Measurements from ENCODE around the gene ZFHX3. TPM values are rescaled to one million over a fixed set of nuclear protein-coding genes. Genes with fewer than 3 reads are reported as not detected.

The ZFHX3 gene
- total and polyA plus RNA-seq, 4 donors, result 1.5 to 5.9 (median 3.0) TPM

GRCh38 chr16:72991211-72991610 is 56.7 kb downstream of the ZFHX3 start:
- Histone ChIP-seq H3K27me3 (ENCODE audit: control insufficient read depth in 4 of 4, insufficient read depth in 4 of 4, low read length in 3 of 4) (no peaks in the 10 kb centered on the region), H3K4me3 (ENCODE audit: low read depth in 1 of 3, low read length in 3 of 3) (no peak overlapping the region), H3K27ac (ENCODE audit: low read depth in 1 of 2, low read length in 2 of 2) (no peak overlapping the region), H3K4me1 (ENCODE audit: control insufficient read depth in 4 of 4, insufficient read depth in 4 of 4, low read length in 3 of 4) (peaks cover 8 to 42% (median 16%) of the 10 kb centered on the region in 4 donors), H3K9ac (ENCODE audit: low read depth in 1 of 2, low read length in 2 of 2) (no peak overlapping the region), H3K36me3 (ENCODE audit: control insufficient read depth in 4 of 4, insufficient read depth in 3 of 4, low read depth in 1 of 4, low read length in 3 of 4) (no peaks in the 10 kb centered on the region), H3K9me3 (ENCODE audit: control insufficient read depth in 4 of 4, low read length in 3 of 4) (no peaks in the 10 kb centered on the region)
- DNase-seq (ENCODE audit: low spot score), result no peak
- TF ChIP-seq RAD21 (IDR thresholded peaks at IDR 0.05) (no peak), SP1 (IDR thresholded peaks at IDR 0.05) (no peak), REST (IDR thresholded peaks at IDR 0.05) (no peak), EGR1 (IDR thresholded peaks at IDR 0.05; ENCODE audit: low read depth in 2 of 2) (no peak), ATF3 (IDR thresholded peaks at IDR 0.05) (no peak), YY1 (IDR thresholded peaks at IDR 0.05) (no peak), GABPA (IDR thresholded peaks at IDR 0.05 in 1 of 2, conservative IDR thresholded peaks at IDR 0.05 in 1 of 2) (no peak), HNF4G (IDR thresholded peaks at IDR 0.05) (no peak), JUND (IDR thresholded peaks at IDR 0.05) (no peak), HNF4A (conservative IDR thresholded peaks at IDR 0.05) (no peak), NR2F2 (IDR thresholded peaks at IDR 0.05) (no peak), RXRA (IDR thresholded peaks at IDR 0.05) (no peak)
- TF ChIP-seq, protein P1, sequence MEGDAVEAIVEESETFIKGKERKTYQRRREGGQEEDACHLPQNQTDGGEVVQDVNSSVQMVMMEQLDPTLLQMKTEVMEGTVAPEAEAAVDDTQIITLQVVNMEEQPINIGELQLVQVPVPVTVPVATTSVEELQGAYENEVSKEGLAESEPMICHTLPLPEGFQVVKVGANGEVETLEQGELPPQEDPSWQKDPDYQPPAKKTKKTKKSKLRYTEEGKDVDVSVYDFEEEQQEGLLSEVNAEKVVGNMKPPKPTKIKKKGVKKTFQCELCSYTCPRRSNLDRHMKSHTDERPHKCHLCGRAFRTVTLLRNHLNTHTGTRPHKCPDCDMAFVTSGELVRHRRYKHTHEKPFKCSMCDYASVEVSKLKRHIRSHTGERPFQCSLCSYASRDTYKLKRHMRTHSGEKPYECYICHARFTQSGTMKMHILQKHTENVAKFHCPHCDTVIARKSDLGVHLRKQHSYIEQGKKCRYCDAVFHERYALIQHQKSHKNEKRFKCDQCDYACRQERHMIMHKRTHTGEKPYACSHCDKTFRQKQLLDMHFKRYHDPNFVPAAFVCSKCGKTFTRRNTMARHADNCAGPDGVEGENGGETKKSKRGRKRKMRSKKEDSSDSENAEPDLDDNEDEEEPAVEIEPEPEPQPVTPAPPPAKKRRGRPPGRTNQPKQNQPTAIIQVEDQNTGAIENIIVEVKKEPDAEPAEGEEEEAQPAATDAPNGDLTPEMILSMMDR (IDR thresholded peaks at IDR 0.05; ENCODE audit: low read depth, low read length, missing input control), result no peak
- 94% methylated on average over 2 of the region's 2 CpGs for WGBS

DNA sequence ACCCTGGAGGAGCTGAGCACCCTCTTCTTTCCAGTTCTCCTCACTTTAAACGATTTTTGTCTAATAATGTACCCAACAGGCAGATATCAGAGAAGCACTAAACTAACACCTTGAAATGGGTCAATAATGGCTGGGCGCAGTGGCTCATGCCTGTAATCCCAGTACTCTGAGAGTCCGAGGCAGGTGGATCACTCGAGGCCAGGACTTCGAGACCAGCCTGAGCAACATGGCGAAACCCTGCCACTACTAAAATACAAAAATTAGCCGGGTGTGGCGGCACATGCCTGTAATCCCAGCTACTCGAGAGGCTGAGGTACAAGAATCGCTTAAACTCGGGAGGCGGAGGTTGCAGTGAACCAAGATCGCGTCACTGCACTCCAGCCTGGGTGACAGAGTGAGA is 57.4 kb downstream of the ZFHX3 start:
- Histone ChIP-seq H3K27me3 (ENCODE audit: control insufficient read depth in 4 of 4, insufficient read depth in 4 of 4, low read length in 3 of 4) (no peaks in the 10 kb centered on the region), H3K4me3 (ENCODE audit: low read depth in 1 of 3, low read length in 3 of 3) (no peak overlapping the region), H3K36me3 (ENCODE audit: control insufficient read depth in 4 of 4, insufficient read depth in 3 of 4, low read depth in 1 of 4, low read length in 3 of 4) (no peaks in the 10 kb centered on the region), H3K4me1 (ENCODE audit: control insufficient read depth in 4 of 4, insufficient read depth in 4 of 4, low read length in 3 of 4) (peaks cover 10 to 44% (median 16%) of the 10 kb centered on the region in 4 donors), H3K9me3 (ENCODE audit: control insufficient read depth in 4 of 4, low read length in 3 of 4) (no peaks in the 10 kb centered on the region), H3K27ac (ENCODE audit: low read depth in 1 of 2, low read length in 2 of 2) (no peak overlapping the region), H3K9ac (ENCODE audit: low read depth in 1 of 2, low read length in 2 of 2) (no peak overlapping the region)
- TF ChIP-seq EGR1 (IDR thresholded peaks at IDR 0.05; ENCODE audit: low read depth in 2 of 2), result no peak
- 87% methylated on average over 14 of the region's 14 CpGs for WGBS
- DNase-seq (ENCODE audit: low spot score), result no peak

Data from liver (tissue), 9 donors.